Stimulated activated CD8-positive, alpha-beta memory T cell treated with anti-CD3 and anti-CD28 coated beads, Interleukin-4, amount 100 ng/mL, for 48 hours (primary cell): ENCODE measurements around the gene CSDE1.
"Not testable (repeated sequence)": the region's sequence is repeated elsewhere in the genome, so short reads cannot be mapped to it uniquely, and the experiment has no call there.

ENCODE experiments used
- DNase-seq: peaks from one replicate; pipeline ENCODE4 v3.0.0-alpha.2; 2020

Gene CSDE1

GRCh38 chr1:114757455-114758255 is at the start of gene CSDE1:
CSDE1 (minus strand) TSS chr1:114757984; CDS start chr1:114739890, 18,094 bp downstream.
- peak; percentile 97 for DNase-seq

- not testable (repeated sequence) for DNase-seq
Measured at GRCh38 chr1:114804449-114804848, 46.7 kb upstream of the CSDE1 start.

GRCh38 chr1:114803001-114803400 is 45.2 kb upstream of the CSDE1 start:
- DNase-seq = no peak

GRCh38 chr1:114794038-114794437 is 36.3 kb upstream of the CSDE1 start:
- DNase-seq = no peak

- not testable (repeated sequence) for DNase-seq
Measured at GRCh38 chr1:114790581-114790980, 32.8 kb upstream of the CSDE1 start.

GRCh38 chr1:114786440-114786839 is 28.7 kb upstream of the CSDE1 start:
- not testable (repeated sequence) for DNase-seq

GRCh38 chr1:114782476-114782875 is 24.7 kb upstream of the CSDE1 start:
- no peak for DNase-seq

- DNase-seq = peak; percentile 94
Measured at GRCh38 chr1:114780344-114781226, 22.8 kb upstream of the CSDE1 start, which contains the start of gene SIKE1. SIKE1 (minus strand) TSS chr1:114780685; CDS start chr1:114780607, 78 bp downstream.

GRCh38 chr1:114779722-114780121 is 21.9 kb upstream of the CSDE1 start:
- DNase-seq = no peak

- DNase-seq = not testable (repeated sequence)
Measured at GRCh38 chr1:114776726-114777125, 18.9 kb upstream of the CSDE1 start.

GRCh38 chr1:114771992-114772391 is 14.2 kb upstream of the CSDE1 start:
- DNase-seq = no peak

GRCh38 chr1:114770989-114771388 is 13.2 kb upstream of the CSDE1 start:
- DNase-seq = no peak

- no peak for DNase-seq
Measured at GRCh38 chr1:114764689-114765088, 6.9 kb upstream of the CSDE1 start.

GRCh38 chr1:114758256-114758832 is 560 bp upstream of the CSDE1 start:
- DNase-seq = no peak

GRCh38 chr1:114756949-114757454 is 782 bp downstream of the CSDE1 start:
- DNase-seq = peak; percentile 42

GRCh38 chr1:114756009-114756892 is 1.5 kb downstream of the CSDE1 start:
- DNase-seq = no peak

- DNase-seq = no peak
Measured at GRCh38 chr1:114755006-114755931, 2.5 kb downstream of the CSDE1 start.

GRCh38 chr1:114753702-114754101 is 4.1 kb downstream of the CSDE1 start:
- peak; percentile 50 for DNase-seq

- no peak for DNase-seq
Measured at GRCh38 chr1:114753143-114753542, 4.6 kb downstream of the CSDE1 start.

GRCh38 chr1:114750780-114751179 is 7.0 kb downstream of the CSDE1 start:
- no peak for DNase-seq

GRCh38 chr1:114749835-114750234 is 7.9 kb downstream of the CSDE1 start:
- no peak for DNase-seq
